ENCODE data around the gene LDB2.

DNA sequence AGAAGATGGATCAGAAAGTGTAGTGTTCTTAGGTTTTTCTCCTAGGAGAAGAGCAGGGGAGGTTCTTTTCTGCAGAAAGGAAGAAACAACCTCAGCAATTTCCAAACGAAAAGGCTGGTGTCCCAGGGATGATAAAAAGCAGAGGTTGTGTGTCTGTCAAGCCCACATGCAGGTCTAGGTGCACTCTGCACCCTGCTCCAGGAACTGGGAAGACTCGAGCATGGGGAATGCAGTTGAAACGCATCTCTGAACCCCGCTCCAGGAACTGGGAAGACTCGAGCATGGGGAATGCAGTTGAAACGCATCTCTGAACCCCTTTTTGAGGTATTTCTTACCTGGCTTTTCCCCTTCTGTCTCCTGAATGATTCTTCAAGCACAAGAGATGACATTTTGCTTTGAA is 171.2 kb downstream of the LDB2 start:
- TF ChIP-seq, protein P1, sequence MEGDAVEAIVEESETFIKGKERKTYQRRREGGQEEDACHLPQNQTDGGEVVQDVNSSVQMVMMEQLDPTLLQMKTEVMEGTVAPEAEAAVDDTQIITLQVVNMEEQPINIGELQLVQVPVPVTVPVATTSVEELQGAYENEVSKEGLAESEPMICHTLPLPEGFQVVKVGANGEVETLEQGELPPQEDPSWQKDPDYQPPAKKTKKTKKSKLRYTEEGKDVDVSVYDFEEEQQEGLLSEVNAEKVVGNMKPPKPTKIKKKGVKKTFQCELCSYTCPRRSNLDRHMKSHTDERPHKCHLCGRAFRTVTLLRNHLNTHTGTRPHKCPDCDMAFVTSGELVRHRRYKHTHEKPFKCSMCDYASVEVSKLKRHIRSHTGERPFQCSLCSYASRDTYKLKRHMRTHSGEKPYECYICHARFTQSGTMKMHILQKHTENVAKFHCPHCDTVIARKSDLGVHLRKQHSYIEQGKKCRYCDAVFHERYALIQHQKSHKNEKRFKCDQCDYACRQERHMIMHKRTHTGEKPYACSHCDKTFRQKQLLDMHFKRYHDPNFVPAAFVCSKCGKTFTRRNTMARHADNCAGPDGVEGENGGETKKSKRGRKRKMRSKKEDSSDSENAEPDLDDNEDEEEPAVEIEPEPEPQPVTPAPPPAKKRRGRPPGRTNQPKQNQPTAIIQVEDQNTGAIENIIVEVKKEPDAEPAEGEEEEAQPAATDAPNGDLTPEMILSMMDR (IDR thresholded peaks at IDR 0.05), result no peak
- TF ChIP-seq POLR2AphosphoS5 (IDR thresholded peaks at IDR 0.05), result no peak
- no peak for TF ChIP-seq EP300 (IDR thresholded peaks at IDR 0.05)
